Retinal pigment epithelial cell (primary cell): ENCODE data around the gene AGMO.
"Not testable (repeated sequence)": the region's sequence is repeated elsewhere in the genome, so short reads cannot be mapped to it uniquely, and the experiment has no call there.

Experiments
- DNase-seq: peaks from one replicate; pipeline ENCODE4 v3.0.0-alpha.2; 2010; ENCODE audit warnings: low read depth
- H3K4me3 ChIP-seq: 2 replicates; pipeline ENCODE4 v1.5.1; 2011; ENCODE audit warnings: mild to moderate bottlenecking, low read length, control low read depth, moderate library complexity
- TF ChIP-seq, protein P1 (sequence below): conservative IDR thresholded peaks from 2 replicates; pipeline ENCODE4 v1.5.1; 2011; ENCODE audit warnings: low read depth, low read length, control low read depth, inconsistent platforms

AGMO gene

DNA sequence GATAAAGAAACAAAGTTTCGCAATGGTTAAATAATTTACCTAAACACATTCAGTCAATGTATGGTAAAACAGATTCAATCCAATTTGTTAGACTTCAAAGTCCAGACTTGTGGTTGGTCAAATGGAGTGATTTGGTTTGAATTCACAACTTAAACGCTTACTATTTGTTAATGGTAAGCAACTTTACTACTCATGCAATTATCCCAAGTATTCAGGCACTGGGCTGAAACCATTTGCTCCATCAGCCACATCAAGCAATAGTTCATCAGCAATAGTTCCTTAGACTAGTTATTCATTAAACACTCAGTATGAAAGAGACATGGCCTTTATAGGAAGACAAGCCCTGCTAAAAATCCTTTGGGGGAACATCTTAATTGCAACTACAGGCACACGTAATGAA is 253.0 kb downstream of the AGMO start:
- TF ChIP-seq, protein P1, sequence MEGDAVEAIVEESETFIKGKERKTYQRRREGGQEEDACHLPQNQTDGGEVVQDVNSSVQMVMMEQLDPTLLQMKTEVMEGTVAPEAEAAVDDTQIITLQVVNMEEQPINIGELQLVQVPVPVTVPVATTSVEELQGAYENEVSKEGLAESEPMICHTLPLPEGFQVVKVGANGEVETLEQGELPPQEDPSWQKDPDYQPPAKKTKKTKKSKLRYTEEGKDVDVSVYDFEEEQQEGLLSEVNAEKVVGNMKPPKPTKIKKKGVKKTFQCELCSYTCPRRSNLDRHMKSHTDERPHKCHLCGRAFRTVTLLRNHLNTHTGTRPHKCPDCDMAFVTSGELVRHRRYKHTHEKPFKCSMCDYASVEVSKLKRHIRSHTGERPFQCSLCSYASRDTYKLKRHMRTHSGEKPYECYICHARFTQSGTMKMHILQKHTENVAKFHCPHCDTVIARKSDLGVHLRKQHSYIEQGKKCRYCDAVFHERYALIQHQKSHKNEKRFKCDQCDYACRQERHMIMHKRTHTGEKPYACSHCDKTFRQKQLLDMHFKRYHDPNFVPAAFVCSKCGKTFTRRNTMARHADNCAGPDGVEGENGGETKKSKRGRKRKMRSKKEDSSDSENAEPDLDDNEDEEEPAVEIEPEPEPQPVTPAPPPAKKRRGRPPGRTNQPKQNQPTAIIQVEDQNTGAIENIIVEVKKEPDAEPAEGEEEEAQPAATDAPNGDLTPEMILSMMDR: no peak
- H3K4me3 ChIP-seq: no peak overlapping the region
- DNase-seq: no peak

DNA sequence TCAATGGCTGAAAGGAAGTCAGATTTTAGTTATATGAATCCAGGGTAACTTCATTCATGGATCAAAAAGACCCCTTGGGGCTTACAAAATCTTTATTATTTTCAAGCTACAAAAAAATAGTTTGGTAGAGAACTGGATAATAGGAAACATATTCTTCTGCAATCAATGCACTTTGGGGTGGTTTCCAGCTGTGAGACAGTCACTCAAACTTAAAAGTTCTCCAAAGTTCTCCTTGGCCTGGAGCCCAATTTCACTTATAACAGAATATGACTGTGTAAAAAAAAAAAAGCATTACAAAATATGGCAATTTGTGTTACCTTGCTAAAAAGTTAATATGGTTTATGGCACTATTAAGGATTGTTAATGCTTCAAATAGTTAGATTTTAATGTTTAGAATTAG is 255.5 kb downstream of the AGMO start:
- TF ChIP-seq, protein P1: no peak
- no peak for DNase-seq
- no peak overlapping the region for H3K4me3 ChIP-seq

DNA sequence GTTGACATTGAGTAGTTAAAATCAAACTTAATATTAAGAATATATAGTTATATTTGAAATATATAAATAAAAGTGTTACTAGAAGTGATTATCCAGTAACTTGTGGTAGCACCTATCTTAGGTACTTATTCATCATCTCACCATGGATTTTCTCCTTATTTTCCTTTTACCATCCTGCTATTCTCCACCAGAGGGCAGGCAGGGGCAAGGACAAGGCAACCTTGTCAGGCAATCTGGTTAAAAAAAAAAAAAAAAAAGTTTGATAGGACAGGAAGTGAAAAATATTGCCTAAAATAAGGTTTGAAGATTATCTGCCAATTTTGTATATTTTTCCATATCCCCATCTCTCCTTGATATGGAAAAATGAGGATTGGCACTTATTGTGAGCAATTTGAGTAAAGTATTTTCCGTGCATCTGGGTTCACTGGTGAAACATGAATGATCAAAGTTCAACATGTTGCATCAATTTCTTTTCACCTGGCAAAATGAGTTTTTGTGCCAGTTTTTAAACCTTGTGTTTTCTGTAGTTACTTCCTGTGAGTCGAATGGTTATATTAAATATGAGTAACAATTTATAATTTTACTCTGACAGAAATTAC is 256.7 kb downstream of the AGMO start:
- peak; percentile 17 for DNase-seq
- TF ChIP-seq, protein P1: peak; percentile 90
- no peak overlapping the region for H3K4me3 ChIP-seq

DNA sequence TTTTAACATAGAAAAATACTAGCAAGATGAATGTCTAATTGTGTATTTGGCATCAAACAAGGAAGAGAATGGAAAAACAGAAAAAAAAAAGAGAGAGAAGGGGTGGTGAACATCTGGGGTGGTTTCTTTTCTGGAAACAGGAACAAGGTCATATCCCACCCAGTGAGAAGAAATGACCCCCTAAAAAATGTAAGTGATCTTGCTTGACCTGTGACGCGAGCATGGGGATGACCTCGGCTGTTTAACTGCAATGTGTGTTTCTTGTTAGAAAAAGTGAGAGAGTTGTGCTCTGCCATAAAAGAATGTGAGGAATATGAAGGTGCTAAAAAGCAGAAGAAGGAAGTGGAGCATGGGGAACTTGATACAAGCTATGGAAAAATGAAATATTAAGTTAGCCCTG is 258.5 kb downstream of the AGMO start:
- no peak overlapping the region for H3K4me3 ChIP-seq
- TF ChIP-seq, protein P1: no peak
- DNase-seq: no peak

DNA sequence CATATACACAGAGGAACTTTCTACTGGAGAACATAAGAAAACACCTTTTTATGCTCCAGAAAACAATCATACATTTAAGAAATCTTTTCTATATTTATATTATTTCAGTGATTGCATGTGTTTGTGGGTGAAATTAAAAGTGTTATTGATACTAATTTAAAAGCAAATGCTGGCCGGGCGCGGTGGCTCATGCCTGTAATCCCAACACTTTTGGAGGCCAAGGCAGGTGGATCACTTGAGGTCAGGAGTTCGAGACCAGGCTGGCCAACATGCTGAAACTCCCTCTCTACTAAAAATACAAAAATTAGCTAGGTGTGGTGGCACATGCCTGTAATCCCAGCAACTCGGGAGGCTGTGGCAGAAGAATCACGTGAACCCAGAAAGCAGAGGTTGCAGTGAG is 260.8 kb downstream of the AGMO start:
- DNase-seq: not testable (repeated sequence)

DNA sequence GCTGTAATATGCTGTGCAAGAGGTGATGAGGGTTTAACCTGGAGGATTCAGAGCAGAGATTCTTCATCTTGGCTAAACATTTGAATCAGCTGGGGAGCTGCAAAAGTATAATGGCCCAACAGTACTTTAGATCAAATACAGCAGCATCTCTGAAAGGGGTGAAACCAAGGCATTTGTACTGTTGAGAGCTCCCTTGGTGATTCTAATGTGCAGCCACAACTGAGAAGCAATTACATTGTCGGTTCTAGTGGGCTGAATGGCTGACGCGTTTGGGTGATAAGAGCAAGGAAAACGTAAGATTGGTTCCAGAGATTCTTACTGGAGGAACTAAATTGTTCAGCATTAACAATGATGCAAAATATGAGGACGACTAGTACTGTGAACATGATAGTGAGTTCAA is 269.7 kb downstream of the AGMO start:
- no peak for DNase-seq
- no peak overlapping the region for H3K4me3 ChIP-seq
- TF ChIP-seq, protein P1: no peak

More for the DNA sequence above, 260.8 kb downstream of the AGMO start:
- not testable (repeated sequence) for H3K4me3 ChIP-seq

DNA sequence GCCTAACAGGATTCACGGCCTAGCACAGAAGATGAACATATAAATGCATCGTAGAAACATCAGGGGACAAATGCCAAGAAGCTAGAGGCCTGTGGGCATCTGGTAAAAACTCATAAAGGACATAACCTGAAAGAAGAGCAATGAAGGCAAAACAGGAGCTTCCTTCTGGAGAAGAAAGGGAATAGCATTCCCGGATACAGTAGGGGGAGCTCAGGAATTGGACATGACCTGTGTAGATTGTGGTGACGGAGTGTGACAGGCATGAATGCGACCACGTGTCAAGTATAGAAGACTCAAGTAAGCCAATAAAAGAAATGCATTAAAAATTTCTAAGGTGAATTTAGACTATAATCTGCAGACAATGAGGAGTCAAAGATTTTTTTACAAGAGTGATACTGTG is 270.1 kb downstream of the AGMO start:
- no peak overlapping the region for H3K4me3 ChIP-seq
- TF ChIP-seq, protein P1: no peak
- DNase-seq: no peak
